Epithelial cell of prostate (primary cell): Measurements from ENCODE around the gene ATOSA.

Source experiments
- DNase-seq: peaks from one replicate; pipeline ENCODE4 v3.0.0-alpha.2; 2011; ENCODE audit warnings: low read depth, low spot score
- H3K27ac ChIP-seq: fragments of 450-650 bp; 2 replicates; pipeline ENCODE4 v1.5.1; 2017; ENCODE audit warnings: mild to moderate bottlenecking

Gene ATOSA

GRCh38 chr15:52682781-52683180 lies 3.6 kb upstream of the ATOSA start:
- peak; percentile 52 for DNase-seq
- peak overlapping the region; percentile 1 for H3K27ac ChIP-seq

DNA sequence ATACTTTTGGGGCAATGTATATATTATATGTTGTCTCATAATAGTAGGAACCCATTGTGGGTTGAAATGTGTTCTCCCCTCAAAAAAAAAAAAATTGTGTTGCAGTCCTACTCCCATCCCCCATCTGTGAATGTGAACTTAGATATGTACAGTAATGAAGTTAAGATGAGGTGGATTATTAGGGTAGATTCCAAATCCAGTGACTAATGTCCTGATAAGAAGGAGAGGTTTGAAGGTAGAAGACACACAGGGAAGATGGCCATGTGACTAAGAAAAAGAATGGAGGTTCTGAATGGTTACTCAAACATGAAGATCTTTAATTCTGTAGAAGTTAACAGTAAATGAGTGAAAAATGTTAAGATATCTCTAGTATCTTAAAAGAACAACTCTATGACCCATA lies 3.0 kb upstream of the ATOSA start:
- no peak for DNase-seq
- H3K27ac ChIP-seq: peak overlapping the region; percentile 1

DNA sequence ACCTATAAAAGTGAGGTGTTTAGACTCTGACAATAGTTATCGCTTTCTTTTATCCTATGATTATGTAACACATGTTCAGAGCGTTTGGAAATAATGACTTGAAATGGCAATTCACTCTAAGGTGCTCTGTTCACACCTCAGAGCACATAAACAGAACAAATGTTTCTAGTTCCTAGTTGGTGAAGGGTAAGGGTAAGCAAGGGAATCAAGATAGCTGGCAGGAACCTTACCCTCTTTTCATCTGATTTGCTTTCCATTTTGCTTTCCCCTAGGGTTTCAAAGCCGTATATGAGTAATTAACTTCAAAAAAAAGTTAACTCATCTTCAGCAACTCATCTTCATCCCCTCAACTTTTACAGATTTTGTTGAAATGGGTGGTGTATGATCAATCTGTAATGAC lies 2.3 kb upstream of the ATOSA start:
- no peak for DNase-seq
- no peak overlapping the region for H3K27ac ChIP-seq

- H3K27ac ChIP-seq: no peak overlapping the region
- no peak for DNase-seq
These were observed 1.6 kb upstream of the ATOSA start for GRCh38 chr15:52680761-52681160.

- no peak for DNase-seq
- H3K27ac ChIP-seq: no peak overlapping the region
These were observed 828 bp upstream of the ATOSA start for GRCh38 chr15:52680041-52680391.

DNA sequence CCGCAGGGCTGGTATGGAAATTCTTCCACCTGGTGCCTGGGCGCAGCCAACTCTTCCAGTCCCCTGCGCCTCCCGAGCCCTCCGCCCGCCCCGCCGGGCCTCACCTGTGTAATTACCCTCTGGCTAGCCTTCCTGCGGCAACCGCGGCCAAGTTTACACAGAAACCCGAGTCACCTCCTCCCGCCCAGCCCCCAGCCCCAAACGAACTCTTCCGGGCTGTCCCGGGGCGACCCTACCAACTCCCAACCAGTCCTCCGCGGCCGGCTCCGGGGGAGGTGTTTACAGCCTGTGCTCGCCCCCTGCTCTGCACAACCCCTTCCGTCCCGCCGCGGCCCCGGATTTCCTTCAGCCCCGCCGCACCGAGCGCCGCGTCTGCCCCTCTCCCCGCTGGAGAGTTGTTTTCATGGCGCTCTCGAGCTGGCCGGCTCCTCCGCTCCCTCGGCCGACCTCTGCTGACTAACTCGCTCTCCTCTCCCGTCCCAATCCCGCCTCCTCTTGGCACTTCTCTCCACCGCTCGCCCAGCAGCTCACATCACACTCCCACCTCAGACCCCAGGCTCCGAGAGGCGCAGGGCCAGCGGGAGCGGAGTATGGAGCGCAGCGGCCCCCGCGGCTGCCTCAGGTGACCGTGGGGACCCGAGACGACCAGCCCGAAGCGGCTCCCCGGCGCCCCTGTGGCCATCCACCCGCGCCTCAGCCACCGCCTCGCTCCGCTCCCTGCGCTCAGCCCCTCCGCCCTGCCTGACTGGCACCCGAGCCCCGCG lies 538 bp downstream of the ATOSA start:
- DNase-seq: no peak
- peak overlapping the region; percentile 85 for H3K27ac ChIP-seq

DNA sequence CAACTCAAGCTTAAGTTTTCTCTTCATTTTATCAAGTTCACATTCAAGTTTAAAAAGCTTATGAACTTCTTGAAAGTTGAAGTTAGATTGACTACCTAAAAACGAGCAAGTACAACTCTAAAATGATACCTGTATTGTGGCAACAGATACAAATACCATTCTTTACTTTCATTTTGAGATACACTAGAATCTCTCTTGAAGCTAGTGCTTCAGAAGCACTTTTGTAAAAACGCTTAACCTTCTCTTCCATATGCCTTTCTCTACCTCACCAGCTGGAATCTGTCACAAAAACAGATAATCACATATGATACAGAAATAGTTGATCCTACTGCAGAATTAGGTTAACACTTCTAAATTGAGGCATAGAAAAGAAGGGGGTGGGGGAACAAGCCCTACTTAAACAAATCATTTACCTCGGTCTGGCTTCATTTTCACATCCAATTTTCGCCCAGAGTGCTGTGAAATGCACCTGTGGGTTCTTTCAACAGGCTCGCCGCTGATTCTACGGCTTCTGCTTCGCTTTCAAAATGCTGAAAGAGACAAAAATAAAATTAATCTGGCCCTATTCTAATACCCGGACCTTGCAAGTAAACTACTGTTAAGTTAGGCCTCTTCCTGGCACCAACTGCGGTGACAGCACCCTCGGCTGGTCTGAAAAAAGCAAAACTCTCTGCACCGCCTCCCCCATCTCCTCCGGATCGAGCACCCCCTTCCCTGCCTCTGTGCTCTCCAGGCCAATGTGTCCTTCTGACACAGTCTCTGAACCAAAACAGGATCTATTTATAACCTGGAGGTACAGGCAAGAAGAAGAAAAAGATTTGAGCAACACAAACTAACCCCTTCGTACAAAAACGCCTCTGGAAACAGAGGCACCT lies 1.4 kb downstream of the ATOSA start:
- H3K27ac ChIP-seq: peak overlapping the region; percentile 85
- DNase-seq: no peak

DNA sequence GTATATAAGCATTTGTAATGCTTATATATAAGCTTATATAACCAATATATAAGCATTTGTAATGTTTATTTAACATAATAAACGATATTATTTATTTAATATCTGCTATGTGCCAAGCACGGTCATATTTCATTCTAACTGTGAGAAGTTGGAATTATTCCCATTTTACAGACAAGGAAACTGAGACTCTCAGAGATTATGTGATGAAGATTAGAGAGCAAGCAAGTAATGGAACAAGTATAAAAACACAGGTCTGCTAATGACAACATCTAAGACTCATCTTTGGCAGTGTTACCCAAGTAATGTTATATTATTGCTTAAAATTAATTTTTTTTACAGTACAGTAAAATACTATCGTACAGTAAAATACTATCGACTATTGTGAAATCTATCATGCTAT lies 4.4 kb downstream of the ATOSA start:
- H3K27ac ChIP-seq: no peak overlapping the region
- DNase-seq: no peak

- DNase-seq: no peak
- peak overlapping the region; percentile 16 for H3K27ac ChIP-seq
These were observed 5.5 kb downstream of the ATOSA start for GRCh38 chr15:52673734-52674133.

GRCh38 chr15:52673312-52673711 lies 5.9 kb downstream of the ATOSA start:
- DNase-seq: no peak
- H3K27ac ChIP-seq: peak overlapping the region; percentile 16

DNA sequence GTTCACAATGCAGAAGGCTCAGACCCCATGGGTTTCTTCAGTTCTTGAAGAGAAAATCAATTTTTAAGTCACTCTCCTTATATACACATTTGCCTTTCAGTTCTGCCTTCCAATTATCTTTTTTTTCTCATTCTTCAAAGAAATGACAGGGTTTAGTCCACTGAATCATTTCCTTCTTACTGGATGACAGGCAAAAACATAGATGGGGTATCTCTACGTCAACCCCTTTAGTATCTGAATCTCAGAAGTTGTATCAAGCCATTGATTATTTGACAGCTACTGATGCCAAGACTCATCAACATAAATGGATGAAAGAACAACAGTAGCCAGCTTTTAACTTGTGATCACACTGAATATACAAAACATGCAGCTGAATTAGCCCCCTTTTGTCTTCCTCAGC lies 6.5 kb downstream of the ATOSA start:
- no peak overlapping the region for H3K27ac ChIP-seq
- DNase-seq: no peak

- no peak overlapping the region for H3K27ac ChIP-seq
- DNase-seq: no peak
These were observed 9.1 kb downstream of the ATOSA start for GRCh38 chr15:52670087-52670486.

GRCh38 chr15:52668133-52668532 lies 11.1 kb downstream of the ATOSA start:
- DNase-seq: no peak
- H3K27ac ChIP-seq: peak overlapping the region; percentile 13

- H3K27ac ChIP-seq: peak overlapping the region; percentile 13
- DNase-seq: no peak
These were observed 11.6 kb downstream of the ATOSA start for GRCh38 chr15:52667597-52667996.

- H3K27ac ChIP-seq: no peak overlapping the region
- DNase-seq: no peak
These were observed 15.5 kb downstream of the ATOSA start for GRCh38 chr15:52663536-52664294.

DNA sequence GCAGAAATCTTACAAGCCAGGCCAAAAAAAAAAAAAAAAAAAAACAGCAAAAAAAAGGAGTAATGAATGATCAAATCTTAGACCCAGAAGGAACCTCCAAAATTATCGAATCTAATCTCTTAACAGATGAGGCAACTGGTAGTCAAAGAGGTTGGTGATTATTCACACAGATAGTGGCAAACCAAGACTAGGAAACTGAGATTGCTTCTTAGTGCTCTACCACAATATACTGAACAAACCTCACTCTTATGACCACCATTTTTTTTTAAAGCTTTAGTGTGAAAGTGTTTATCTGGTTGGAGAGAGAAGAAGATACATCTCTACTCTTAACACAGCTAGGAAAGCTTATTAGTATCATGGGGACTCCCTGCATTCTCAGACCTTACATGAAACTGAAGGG lies 17.3 kb downstream of the ATOSA start:
- DNase-seq: no peak
- H3K27ac ChIP-seq: no peak overlapping the region

GRCh38 chr15:52660192-52660591 lies 19.0 kb downstream of the ATOSA start:
- no peak for DNase-seq
- no peak overlapping the region for H3K27ac ChIP-seq

- DNase-seq: no peak
- no peak overlapping the region for H3K27ac ChIP-seq
These were observed 20.2 kb downstream of the ATOSA start for GRCh38 chr15:52658955-52659354.

- DNase-seq: no peak
- H3K27ac ChIP-seq: peak overlapping the region; percentile 35
These were observed 21.9 kb downstream of the ATOSA start for GRCh38 chr15:52657338-52657737.

DNA sequence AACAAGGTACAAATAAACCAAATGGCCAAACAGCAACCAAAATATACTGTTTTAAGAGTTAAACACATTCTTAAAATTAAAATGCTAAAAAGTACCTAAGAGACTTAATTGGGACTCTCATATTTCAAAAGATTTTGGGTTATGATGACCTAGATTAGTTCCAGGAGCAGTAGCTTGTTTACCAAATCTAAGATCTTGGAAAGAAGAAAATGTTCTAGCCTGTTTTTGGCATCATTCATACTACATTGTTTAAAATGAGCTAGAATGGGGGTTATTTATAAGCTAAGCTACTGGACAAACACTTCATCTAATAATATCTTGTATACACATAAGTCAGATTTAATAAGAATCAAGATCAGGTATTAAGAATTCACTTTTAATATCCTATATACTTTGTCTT lies 22.8 kb downstream of the ATOSA start:
- H3K27ac ChIP-seq: no peak overlapping the region
- DNase-seq: no peak

GRCh38 chr15:52653431-52653964 lies 25.7 kb downstream of the ATOSA start:
- DNase-seq: peak; percentile 83
- peak overlapping the region; percentile 96 for H3K27ac ChIP-seq
